ENCODE measurements around the gene NUDT22. TPM values are rescaled to one million over a fixed set of nuclear protein-coding genes. Genes with fewer than 3 reads are reported as not detected.
A peak's percentile ranks its signal among the peaks of the same experiment; 100 is the strongest.

NUDT22 gene
- total and polyA plus RNA-seq, 8 donors = 35.1 to 363 (median 112) TPM

GRCh38 chr11:64268025-64268892 is 42.2 kb downstream of the NUDT22 start:
- no peaks in the 10 kb centered on the region for H3K9me3 ChIP-seq
- intact Hi-C loops (cut with DNase I; ENCODE audit: low total_unique reads) = no loop called here
- peak; percentile 69 to 77 for DNase-seq
- peak overlapping the region; percentile 63 to 81 (median 70) for H3K4me3 ChIP-seq
- peaks cover 27 to 44% (median 42%) of the 10 kb centered on the region in 4 donors for H3K4me1 ChIP-seq
- TF ChIP-seq POLR2A (IDR thresholded peaks at IDR 0.05) = no peak
- no peak for TF ChIP-seq CTCF (IDR thresholded peaks at IDR 0.05)
- peak in 1 of 3 donors; percentile 28 for TF ChIP-seq POLR2AphosphoS5 (IDR thresholded peaks at IDR 0.05)
- TF ChIP-seq EP300 (IDR thresholded peaks at IDR 0.05) = no peak
- peak overlapping the region; percentile 92 to 99 (median 95) for H3K27ac ChIP-seq
- 30 to 51% (median 40%) methylated on average over 18 to 23 of the region's 23 CpGs for WGBS, 5 donors
- H3K27me3 ChIP-seq = no peaks in the 10 kb centered on the region
- peaks cover 22 to 42% (median 40%) of the 10 kb centered on the region in 4 donors for H3K36me3 ChIP-seq

- intact Hi-C loops (cut with DNase I; ENCODE audit: low total_unique reads) = no loop called here
- DNase-seq = peak; percentile 56 to 79
- 0 to 4% (median 2%) methylated on average over 14 to 34 of the region's 34 CpGs for WGBS, 5 donors
- Histone ChIP-seq H3K36me3 (peaks cover 17 to 34% (median 32%) of the 10 kb centered on the region in 4 donors), H3K4me1 (peaks cover 27 to 51% (median 46%) of the 10 kb centered on the region in 4 donors), H3K27ac (peak overlapping the region; percentile 92 to 99 (median 95)), H3K9me3 (no peaks in the 10 kb centered on the region), H3K4me3 (peak overlapping the region; percentile 63 to 81 (median 70)), H3K27me3 (no peaks in the 10 kb centered on the region)
- TF ChIP-seq POLR2AphosphoS5 (IDR thresholded peaks at IDR 0.05) (no peak), EP300 (IDR thresholded peaks at IDR 0.05) (no peak), CTCF (IDR thresholded peaks at IDR 0.05) (no peak), POLR2A (IDR thresholded peaks at IDR 0.05) (no peak)
Measured at GRCh38 chr11:64268893-64269539, 42.9 kb downstream of the NUDT22 start.

- no peaks in the 10 kb centered on the region for H3K9me3 ChIP-seq
- 0 to 1% (median 0%) methylated on average over 26 to 58 of the region's 58 CpGs for WGBS, 5 donors
- intact Hi-C loops (cut with DNase I; ENCODE audit: low total_unique reads) = no loop called here
- DNase-seq = peak; percentile 98 to 100
- TF ChIP-seq CTCF (IDR thresholded peaks at IDR 0.05) = peak in 1 of 7 experiments; percentile 9
- TF ChIP-seq POLR2AphosphoS5 (IDR thresholded peaks at IDR 0.05) = peak; percentile 66 to 99 (median 95)
- TF ChIP-seq EP300 (IDR thresholded peaks at IDR 0.05) = no peak
- H3K27me3 ChIP-seq = no peaks in the 10 kb centered on the region
- H3K4me3 ChIP-seq = peak overlapping the region; percentile 63 to 81 (median 70)
- peaks cover 27 to 55% (median 51%) of the 10 kb centered on the region in 4 donors for H3K4me1 ChIP-seq
- peak overlapping the region; percentile 93 to 99 (median 95) for H3K27ac ChIP-seq
- H3K36me3 ChIP-seq = peaks cover 14 to 28% (median 25%) of the 10 kb centered on the region in 4 donors
Measured at GRCh38 chr11:64269540-64270220, 43.6 kb downstream of the NUDT22 start.

Measured in stomach (tissue), 9 donors.